HL-60 (cell line): ENCODE data around the gene FOLH1.
"Not testable (repeated sequence)": the region's sequence is repeated elsewhere in the genome, so short reads cannot be mapped to it uniquely, and the experiment has no call there.

Experiments used
- GABPA ChIP-seq: IDR thresholded peaks from 2 replicates; pipeline ENCODE4 v1.6.1; 2012; ENCODE audit warnings: low read depth
- POLR2AphosphoS5 ChIP-seq: IDR thresholded peaks from 2 replicates; pipeline ENCODE4 v1.6.1; 2012; ENCODE audit warnings: low read depth
- REST ChIP-seq: IDR thresholded peaks from 2 replicates; pipeline ENCODE4 v1.6.1; 2012; ENCODE audit warnings: low read depth; ENCODE audit not compliant: insufficient replicate concordance
- TF ChIP-seq, protein P1 (sequence below): IDR thresholded peaks from one replicate; pipeline ENCODE4 v1.5.1; 2011; ENCODE audit warnings: low read length, control low read depth, inconsistent platforms; ENCODE audit not compliant: insufficient read depth

DNA sequence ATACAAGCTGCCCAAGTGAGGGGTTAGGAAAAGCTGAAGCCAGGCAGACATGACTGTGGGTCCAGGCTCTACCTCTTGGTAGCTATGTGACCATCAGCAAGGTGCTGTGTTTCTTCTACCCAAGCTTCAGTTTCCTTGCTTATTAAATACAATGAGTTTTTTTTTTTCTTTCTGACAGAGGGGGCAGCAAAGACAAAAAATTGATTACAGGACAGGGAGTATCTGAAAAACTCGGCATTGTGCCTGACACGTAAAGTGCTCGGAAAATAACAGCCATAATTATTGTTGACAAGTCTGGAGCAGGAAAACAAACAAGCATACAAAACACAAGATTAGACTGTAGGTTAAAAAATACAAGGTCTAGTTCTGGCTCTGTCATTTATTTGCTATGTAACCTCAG is 23.3 kb upstream of the FOLH1 start:
- TF ChIP-seq, protein P1, sequence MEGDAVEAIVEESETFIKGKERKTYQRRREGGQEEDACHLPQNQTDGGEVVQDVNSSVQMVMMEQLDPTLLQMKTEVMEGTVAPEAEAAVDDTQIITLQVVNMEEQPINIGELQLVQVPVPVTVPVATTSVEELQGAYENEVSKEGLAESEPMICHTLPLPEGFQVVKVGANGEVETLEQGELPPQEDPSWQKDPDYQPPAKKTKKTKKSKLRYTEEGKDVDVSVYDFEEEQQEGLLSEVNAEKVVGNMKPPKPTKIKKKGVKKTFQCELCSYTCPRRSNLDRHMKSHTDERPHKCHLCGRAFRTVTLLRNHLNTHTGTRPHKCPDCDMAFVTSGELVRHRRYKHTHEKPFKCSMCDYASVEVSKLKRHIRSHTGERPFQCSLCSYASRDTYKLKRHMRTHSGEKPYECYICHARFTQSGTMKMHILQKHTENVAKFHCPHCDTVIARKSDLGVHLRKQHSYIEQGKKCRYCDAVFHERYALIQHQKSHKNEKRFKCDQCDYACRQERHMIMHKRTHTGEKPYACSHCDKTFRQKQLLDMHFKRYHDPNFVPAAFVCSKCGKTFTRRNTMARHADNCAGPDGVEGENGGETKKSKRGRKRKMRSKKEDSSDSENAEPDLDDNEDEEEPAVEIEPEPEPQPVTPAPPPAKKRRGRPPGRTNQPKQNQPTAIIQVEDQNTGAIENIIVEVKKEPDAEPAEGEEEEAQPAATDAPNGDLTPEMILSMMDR = not testable (repeated sequence)
- not testable (repeated sequence) for TF ChIP-seq REST, POLR2AphosphoS5, GABPA
